CD4-positive, alpha-beta T cell treated with Interleukin-1 beta for 1 hour (primary cell): ENCODE data around the gene DSTN.

Experiments used
- DNase-seq, 2 donors: peaks; one replicate each; pipeline ENCODE4 v3.0.0-alpha.2; 2020 to 2022

The DSTN gene

GRCh38 chr20:17569616-17570346, at the start of gene DSTN:
TSS of gene DSTN (plus strand) at chr20:17570075. CDS start at chr20:17570209, 134 bp downstream.
- peak; percentile 88 to 89 for DNase-seq

GRCh38 chr20:17520583-17520982, 49.3 kb upstream of the DSTN start:
- DNase-seq = no peak

GRCh38 chr20:17522528-17522927, 47.3 kb upstream of the DSTN start:
- no peak for DNase-seq

GRCh38 chr20:17523326-17523725, 46.5 kb upstream of the DSTN start:
- DNase-seq = no peak

GRCh38 chr20:17524560-17524959, 45.3 kb upstream of the DSTN start:
- DNase-seq = no peak

GRCh38 chr20:17525132-17525531, 44.7 kb upstream of the DSTN start:
- no peak for DNase-seq

- peak in 1 of 2 donors; percentile 44 for DNase-seq
Measured at GRCh38 chr20:17525650-17526049, 44.2 kb upstream of the DSTN start.

- DNase-seq = no peak
Measured at GRCh38 chr20:17529586-17529985, 40.3 kb upstream of the DSTN start.

GRCh38 chr20:17530153-17530552, 39.7 kb upstream of the DSTN start:
- DNase-seq = no peak

GRCh38 chr20:17530716-17531664, 38.9 kb upstream of the DSTN start, which contains the start of gene BFSP1:
TSS of gene BFSP1 (minus strand) at chr20:17531379. CDS start at chr20:17531329, 50 bp downstream.
- peak; percentile 31 to 46 for DNase-seq

- DNase-seq = no peak
Measured at GRCh38 chr20:17531665-17532025, 38.2 kb upstream of the DSTN start.

GRCh38 chr20:17533396-17533795, 36.5 kb upstream of the DSTN start:
- DNase-seq = peak in 1 of 2 donors; percentile 27

GRCh38 chr20:17534077-17534476, 35.8 kb upstream of the DSTN start:
- no peak for DNase-seq

- peak; percentile 68 to 80 for DNase-seq
Measured at GRCh38 chr20:17536944-17537444, 32.9 kb upstream of the DSTN start.

GRCh38 chr20:17537959-17538358, 31.9 kb upstream of the DSTN start:
- DNase-seq = no peak

- DNase-seq = no peak
Measured at GRCh38 chr20:17538517-17539170, 31.2 kb upstream of the DSTN start.

GRCh38 chr20:17541596-17541995, 28.3 kb upstream of the DSTN start:
- no peak for DNase-seq

GRCh38 chr20:17541996-17542395, 27.9 kb upstream of the DSTN start:
- no peak for DNase-seq

GRCh38 chr20:17542481-17542880, 27.4 kb upstream of the DSTN start:
- no peak for DNase-seq

- DNase-seq = no peak
Measured at GRCh38 chr20:17542993-17543412, 26.9 kb upstream of the DSTN start.

GRCh38 chr20:17543531-17544131, 26.2 kb upstream of the DSTN start:
- DNase-seq = no peak

GRCh38 chr20:17545127-17545526, 24.7 kb upstream of the DSTN start:
- no peak for DNase-seq

GRCh38 chr20:17549131-17549530, 20.7 kb upstream of the DSTN start:
- DNase-seq = no peak
